Trophoblast cell (in vitro differentiated cells and primary cell): ENCODE measurements around the gene NLGN4Y.

Experiments
- DNase-seq, 2 donors: peaks; one replicate each; pipeline ENCODE4 v3.0.0-alpha.2; 2016
- H2AFZ ChIP-seq: 2 replicates; pipeline ENCODE4 v1.6.1; 2013; ENCODE audit warnings: low read length, moderate library complexity, mild to moderate bottlenecking; ENCODE audit not compliant: insufficient read depth, poor library complexity
- H2AK5ac ChIP-seq: 2 replicates; pipeline ENCODE4 v1.6.1; 2013; ENCODE audit warnings: mild to moderate bottlenecking, low read length
- H2BK120ac ChIP-seq: 2 replicates; pipeline ENCODE4 v1.6.1; 2013; ENCODE audit warnings: low read length, mild to moderate bottlenecking, moderate library complexity; ENCODE audit not compliant: insufficient read depth, poor library complexity
- H2BK12ac ChIP-seq: 2 replicates; pipeline ENCODE4 v1.6.1; 2013; ENCODE audit warnings: mild to moderate bottlenecking, low read length, moderate library complexity
- H2BK5ac ChIP-seq: 2 replicates; pipeline ENCODE4 v1.6.1; 2013; ENCODE audit warnings: low read length, low read depth, moderate library complexity, mild to moderate bottlenecking; ENCODE audit not compliant: poor library complexity
- H3K14ac ChIP-seq: 2 replicates; pipeline ENCODE4 v1.6.1; 2013; ENCODE audit warnings: mild to moderate bottlenecking, low read length
- H3K18ac ChIP-seq: 2 replicates; pipeline ENCODE4 v1.6.1; 2013; ENCODE audit warnings: mild to moderate bottlenecking, low read length
- H3K23ac ChIP-seq: 2 replicates; pipeline ENCODE4 v1.6.1; 2013; ENCODE audit warnings: low read length
- H3K27ac ChIP-seq: 2 replicates; pipeline ENCODE4 v1.5.1; 2013; ENCODE audit warnings: low read depth, mild to moderate bottlenecking, inconsistent platforms, low read length, moderate library complexity
- H3K27me3 ChIP-seq: 2 replicates; pipeline ENCODE4 v1.6.1; 2013; ENCODE audit warnings: inconsistent platforms, mild to moderate bottlenecking, low read length, moderate library complexity; ENCODE audit not compliant: insufficient read depth
- H3K36me3 ChIP-seq, 2 experiments: 1 replicate in 1 of 2; 2 replicates in 1 of 2; pipeline ENCODE4 v1.6.1; 2013; ENCODE audit warnings: low read length in 2 of 2, mild to moderate bottlenecking in 2 of 2, moderate library complexity in 1 of 2; ENCODE audit not compliant: insufficient read depth in 2 of 2, control insufficient read depth in 1 of 2
- H3K4ac ChIP-seq: 2 replicates; pipeline ENCODE4 v1.6.1; 2013; ENCODE audit warnings: low read depth, mild to moderate bottlenecking, low read length, moderate library complexity
- H3K4me1 ChIP-seq, 2 experiments: 1 replicate in 1 of 2; 2 replicates in 1 of 2; pipeline ENCODE4 v1.6.1; 2013; ENCODE audit warnings: low read length in 2 of 2, mild to moderate bottlenecking in 2 of 2, moderate library complexity in 1 of 2; ENCODE audit not compliant: insufficient read depth in 2 of 2, control insufficient read depth in 1 of 2
- H3K4me2 ChIP-seq: 2 replicates; pipeline ENCODE4 v1.6.1; 2013; ENCODE audit warnings: inconsistent platforms, mild to moderate bottlenecking, low read length, moderate library complexity
- H3K4me3 ChIP-seq: 2 replicates; pipeline ENCODE4 v1.5.1; 2013; ENCODE audit warnings: mild to moderate bottlenecking, low read depth, low read length, inconsistent platforms
- H3K79me1 ChIP-seq: one replicate; pipeline ENCODE4 v1.6.1; 2013; ENCODE audit warnings: low read length
- H3K79me2 ChIP-seq: 2 replicates; pipeline ENCODE4 v1.6.1; 2013; ENCODE audit warnings: low read length, mild to moderate bottlenecking; ENCODE audit not compliant: control insufficient read depth, insufficient read depth, poor library complexity
- H3K9ac ChIP-seq: 2 replicates; pipeline ENCODE4 v1.6.1; 2013; ENCODE audit warnings: mild to moderate bottlenecking, low read length
- H3K9me3 ChIP-seq: 2 replicates; pipeline ENCODE4 v1.6.1; 2013; ENCODE audit warnings: low read depth, mild to moderate bottlenecking, control low read depth, inconsistent platforms, low read length; ENCODE audit not compliant: insufficient read depth
- H4K12ac ChIP-seq: 2 replicates; pipeline ENCODE4 v1.6.1; 2013; ENCODE audit warnings: low read depth, mild to moderate bottlenecking, low read length, moderate library complexity
- H4K8ac ChIP-seq: 2 replicates; pipeline ENCODE4 v1.6.1; 2013; ENCODE audit warnings: low read depth, mild to moderate bottlenecking, low read length, moderate library complexity
- H4K91ac ChIP-seq: one replicate; pipeline ENCODE4 v1.6.1; 2013; ENCODE audit warnings: low read depth, mild to moderate bottlenecking, low read length, moderate library complexity
- WGBS: extraction: QIAGEN DNeasy Blood & Tissue Kit; methylation state at CpG from one replicate; pipeline ENCODE4 v1.1.7; 2013; ENCODE audit warnings: missing lambda C conversion rate; ENCODE audit not compliant: insufficient read length, insufficient coverage; ENCODE audit errors: extremely low coverage; 5-methylcytosine and 5-hydroxymethylcytosine counted together

The NLGN4Y gene

DNA sequence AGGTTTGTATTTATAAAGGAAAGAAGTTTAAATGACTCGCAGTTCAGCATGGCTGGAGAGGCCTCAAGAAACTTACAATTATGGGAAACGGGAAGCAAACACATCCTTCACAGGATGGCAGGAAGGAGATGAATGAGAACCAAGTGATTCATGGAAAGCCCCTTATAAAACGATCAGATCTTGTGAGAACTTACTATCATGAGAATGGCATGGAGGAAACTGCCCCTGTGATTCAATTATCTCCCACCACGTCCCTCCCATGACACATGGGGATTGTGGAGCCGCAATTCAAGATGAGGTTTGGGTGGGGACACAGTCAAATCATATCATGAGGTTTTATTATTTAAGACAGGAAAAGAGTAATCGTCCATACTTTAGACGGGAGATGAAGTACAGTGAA, 4.0 kb downstream of the NLGN4Y start:
- peaks cover 21% of the 10 kb centered on the region for H3K79me1 ChIP-seq
- no peaks in the 10 kb centered on the region for H3K27me3 ChIP-seq
- no CpG with 5 or more reads among the region's 7 CpGs for WGBS

GRCh38 chrY:14536703-14537102, 12.4 kb downstream of the NLGN4Y start:
- Histone ChIP-seq H3K4me2 (no peak overlapping the region), H3K9me3 (no peaks in the 10 kb centered on the region), H2AFZ (no peak overlapping the region), H3K23ac (no peak overlapping the region), H3K27me3 (no peaks in the 10 kb centered on the region), H3K18ac (no peak overlapping the region), H2BK12ac (no peak overlapping the region), H2BK120ac (no peak overlapping the region), H3K36me3 (peaks cover 0 to 4% of the 10 kb centered on the region in 2 experiments), H3K9ac (no peak overlapping the region), H3K4ac (no peak overlapping the region), H3K79me1 (no peaks in the 10 kb centered on the region), H2BK5ac (no peak overlapping the region), H3K79me2 (peaks cover 2% of the 10 kb centered on the region), H3K4me3 (no peak overlapping the region), H3K4me1 (no peaks in the 10 kb centered on the region), H3K27ac (no peak overlapping the region), H3K14ac (no peak overlapping the region), H4K8ac (no peak overlapping the region), H2AK5ac (no peak overlapping the region), H4K12ac (no peak overlapping the region), H4K91ac (no peak overlapping the region)
- peak in 1 of 2 donors; percentile 0 for DNase-seq

More for the DNA sequence above, 4.0 kb downstream of the NLGN4Y start:
- Histone ChIP-seq H2BK12ac (no peak overlapping the region), H2BK5ac (no peak overlapping the region), H3K4ac (no peak overlapping the region), H3K4me1 (peaks cover 0 to 2% of the 10 kb centered on the region in 2 experiments), H2AK5ac (no peak overlapping the region), H3K18ac (no peak overlapping the region), H3K14ac (no peak overlapping the region), H2AFZ (no peak overlapping the region), H3K9ac (no peak overlapping the region), H3K79me2 (peaks cover 17% of the 10 kb centered on the region), H3K4me2 (no peak overlapping the region), H4K91ac (no peak overlapping the region), H3K9me3 (no peaks in the 10 kb centered on the region), H3K23ac (no peak overlapping the region), H4K8ac (no peak overlapping the region), H3K4me3 (no peak overlapping the region), H3K27ac (no peak overlapping the region), H3K36me3 (no peaks in the 10 kb centered on the region), H2BK120ac (no peak overlapping the region), H4K12ac (no peak overlapping the region)
- DNase-seq, result no peak

GRCh38 chrY:14543506-14543905, 19.2 kb downstream of the NLGN4Y start:
- Histone ChIP-seq H4K12ac (no peak overlapping the region), H3K4me3 (no peak overlapping the region), H3K18ac (no peak overlapping the region), H2BK12ac (no peak overlapping the region), H2AFZ (no peak overlapping the region), H3K14ac (no peak overlapping the region), H3K23ac (no peak overlapping the region), H4K8ac (no peak overlapping the region), H3K27me3 (no peaks in the 10 kb centered on the region), H3K9me3 (no peaks in the 10 kb centered on the region), H3K36me3 (peaks cover 0 to 4% of the 10 kb centered on the region in 2 experiments), H2BK5ac (no peak overlapping the region), H2BK120ac (no peak overlapping the region), H2AK5ac (no peak overlapping the region), H4K91ac (no peak overlapping the region), H3K79me2 (no peaks in the 10 kb centered on the region), H3K79me1 (no peaks in the 10 kb centered on the region), H3K4me1 (no peaks in the 10 kb centered on the region), H3K4me2 (no peak overlapping the region), H3K9ac (no peak overlapping the region), H3K4ac (no peak overlapping the region), H3K27ac (no peak overlapping the region)
- peak in 1 of 2 donors; percentile 32 for DNase-seq
- WGBS, result no CpG with 5 or more reads among the region's 5 CpGs

- H2AK5ac ChIP-seq, result no peak overlapping the region
- H3K14ac ChIP-seq, result no peak overlapping the region
- H3K27me3 ChIP-seq, result no peaks in the 10 kb centered on the region
- no peak overlapping the region for H2BK120ac ChIP-seq
- H3K9me3 ChIP-seq, result no peaks in the 10 kb centered on the region
- no peak overlapping the region for H3K4ac ChIP-seq
- H2BK12ac ChIP-seq, result no peak overlapping the region
- H3K36me3 ChIP-seq, result peaks cover 2 to 4% of the 10 kb centered on the region in 2 experiments
- no CpG with 5 or more reads among the region's 3 CpGs for WGBS
- H3K23ac ChIP-seq, result no peak overlapping the region
- no peak overlapping the region for H4K8ac ChIP-seq
- H3K79me2 ChIP-seq, result peaks cover 2% of the 10 kb centered on the region
- no peak overlapping the region for H4K12ac ChIP-seq
- no peak overlapping the region for H3K4me2 ChIP-seq
- H3K4me1 ChIP-seq, result no peaks in the 10 kb centered on the region
- H4K91ac ChIP-seq, result no peak overlapping the region
- no peak overlapping the region for H3K18ac ChIP-seq
- H2AFZ ChIP-seq, result no peak overlapping the region
- no peak overlapping the region for H3K27ac ChIP-seq
- no peak overlapping the region for H3K9ac ChIP-seq
- H2BK5ac ChIP-seq, result no peak overlapping the region
- H3K79me1 ChIP-seq, result no peaks in the 10 kb centered on the region
- H3K4me3 ChIP-seq, result no peak overlapping the region
- no peak for DNase-seq
Measured at GRCh38 chrY:14581294-14581693, 57.0 kb downstream of the NLGN4Y start.
